ENCODE data around the gene EHF. TPM values are rescaled to one million over a fixed set of nuclear protein-coding genes. Genes with fewer than 3 reads are reported as not detected.

The EHF gene
- total and polyA plus RNA-seq, 2 of the 13 experiments (the other 11 are each of a cell fraction or from before 2014, with no cell fraction given), result 0.04 to 0.46 TPM

GRCh38 chr11:34646431-34646830 is 25.5 kb downstream of the EHF start (continued):
- TF ChIP-seq KIAA2018 (CRISPR knock-in tag; IDR thresholded peaks at IDR 0.05; ENCODE audit: borderline replicate concordance) (no peak), RFXANK (CRISPR knock-in tag; IDR thresholded peaks at IDR 0.05) (no peak), ATF6 (CRISPR knock-in tag; conservative IDR thresholded peaks at IDR 0.05) (no peak), ISL2 (CRISPR knock-in tag; IDR thresholded peaks at IDR 0.05) (no peak), KDM2A (CRISPR knock-in tag; IDR thresholded peaks at IDR 0.05; ENCODE audit: borderline replicate concordance, low read depth) (no peak), RBM22 (optimal IDR thresholded peaks at IDR 0.05; ENCODE audit: low read length) (no peak), KLF16 (CRISPR knock-in tag; IDR thresholded peaks at IDR 0.05) (no peak), GTF3A (CRISPR knock-in tag; conservative IDR thresholded peaks at IDR 0.05) (no peak), MXI1 (IDR thresholded peaks at IDR 0.05; ENCODE audit: borderline replicate concordance, low read depth, low read length) (no peak), ZNF33A (CRISPR knock-in tag; IDR thresholded peaks at IDR 0.05; ENCODE audit: borderline replicate concordance) (no peak), SP2 (CRISPR knock-in tag; IDR thresholded peaks at IDR 0.05) (no peak), ZNF180 (CRISPR knock-in tag; IDR thresholded peaks at IDR 0.05; ENCODE audit: borderline replicate concordance, low read depth) (no peak), ELF1 (CRISPR knock-in tag; IDR thresholded peaks at IDR 0.05) (no peak), ZNF841 (CRISPR knock-in tag; IDR thresholded peaks at IDR 0.05; ENCODE audit: borderline replicate concordance) (no peak)

Data from HepG2 (cell line).